Naive B cell (primary cell): ENCODE data around the gene GALNT15. TPM values are rescaled to one million over a fixed set of nuclear protein-coding genes. Genes with fewer than 3 reads are reported as not detected.

Source experiments
- ATAC-seq, 2 donors: fragments of 150-1000 bp; cut with Tn5 transposase; 2 replicates each; pipeline ENCODE4 v1.10.0; 2021; ENCODE audit warnings: low read depth in 2 of 2, mild to moderate bottlenecking in 2 of 2, moderate library complexity in 2 of 2
- DNase-seq: peaks from one replicate; pipeline ENCODE4 v3.0.0; 2022
- H3K27ac Mint-ChIP-seq, 6 donors: one replicate each; pipeline ENCODE4 v1.8.0; 2020 to 2022; ENCODE audit warnings: mild to moderate bottlenecking in 6 of 6, mixed read lengths in 6 of 6, moderate library complexity in 5 of 6, inconsistent platforms in 2 of 6
- H3K27me3 Mint-ChIP-seq, 3 donors: one replicate each; pipeline ENCODE4 v1.8.0; 2021 to 2022; ENCODE audit warnings: mixed read lengths in 3 of 3, mild to moderate bottlenecking in 1 of 3
- H3K36me3 Mint-ChIP-seq, 2 donors: one replicate each; pipeline ENCODE4 v1.8.0; 2020 to 2022; ENCODE audit warnings: mixed read lengths in 2 of 2, inconsistent platforms in 1 of 2, mild to moderate bottlenecking in 1 of 2
- H3K4me1 Mint-ChIP-seq, 3 donors: one replicate each; pipeline ENCODE4 v1.8.0; 2020 to 2022; ENCODE audit warnings: mixed read lengths in 3 of 3, inconsistent platforms in 1 of 3, mild to moderate bottlenecking in 1 of 3, moderate library complexity in 1 of 3
- H3K4me3 Mint-ChIP-seq, 8 donors: one replicate each; pipeline ENCODE4 v1.8.0; 2020 to 2022; ENCODE audit warnings: mild to moderate bottlenecking in 8 of 8, mixed read lengths in 8 of 8, moderate library complexity in 8 of 8, inconsistent platforms in 2 of 8
- H3K9me3 Mint-ChIP-seq, 7 donors: one replicate each; pipeline ENCODE4 v1.8.0; 2020 to 2022; ENCODE audit warnings: mixed read lengths in 7 of 7, mild to moderate bottlenecking in 5 of 7, inconsistent platforms in 2 of 7, moderate library complexity in 1 of 7
- polyA plus RNA-seq, 6 donors: library from polyadenylated mRNA; unstranded; fragments of 300-500 nt; fragmentation: Illumina TruSeq; gene quantifications; one replicate each; pipeline ENCODE4 v1.2.3, GENCODE V29; 2021; ENCODE audit warnings: low read depth in 6 of 6

GALNT15 gene
- polyA plus RNA-seq, 6 donors from 2014 or later, result not detected

DNA sequence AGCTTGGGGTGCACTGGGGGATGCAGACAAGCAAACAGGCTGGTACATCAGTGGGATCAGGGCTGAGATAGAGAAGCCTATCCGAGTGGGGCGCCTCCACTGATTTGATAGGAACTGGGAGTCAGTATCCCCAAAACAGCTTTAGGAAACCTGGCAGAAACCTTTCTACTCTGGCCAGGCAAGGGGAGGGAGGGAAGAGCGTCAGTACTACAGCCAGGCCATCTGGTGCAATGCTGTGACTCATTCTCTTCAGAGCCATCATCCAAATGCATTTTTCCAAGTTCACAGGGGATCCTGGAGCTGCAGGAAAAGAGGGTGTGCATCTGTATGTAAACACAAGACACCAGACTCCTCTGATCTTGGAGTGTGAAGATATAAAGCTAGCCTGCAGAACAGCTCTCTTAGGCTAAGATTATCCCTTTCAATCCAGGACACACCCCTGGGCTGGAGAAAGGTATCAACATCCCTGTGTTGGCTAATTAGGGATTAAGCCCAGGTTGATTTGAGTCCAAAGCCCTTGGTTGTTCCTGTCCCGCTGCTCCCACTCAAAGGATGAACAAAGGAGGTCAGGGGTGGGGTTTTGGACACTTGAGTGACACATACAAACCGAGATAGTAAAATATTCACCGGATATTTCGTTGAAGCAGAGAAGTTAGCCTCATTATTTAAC lies 9.3 kb downstream of the GALNT15 start:
- Mint-ChIP-seq H3K36me3 (no peaks in the 10 kb centered on the region), H3K27ac (no peak overlapping the region), H3K9me3 (peaks cover 0 to 2% (median 0%) of the 10 kb centered on the region in 7 donors), H3K4me1 (peaks cover 0 to 3% (median 2%) of the 10 kb centered on the region in 3 donors), H3K27me3 (peaks cover 0 to 12% (median 4%) of the 10 kb centered on the region in 3 donors), H3K4me3 (no peak overlapping the region)
- DNase-seq (no peak), ATAC-seq (no peak)

DNA sequence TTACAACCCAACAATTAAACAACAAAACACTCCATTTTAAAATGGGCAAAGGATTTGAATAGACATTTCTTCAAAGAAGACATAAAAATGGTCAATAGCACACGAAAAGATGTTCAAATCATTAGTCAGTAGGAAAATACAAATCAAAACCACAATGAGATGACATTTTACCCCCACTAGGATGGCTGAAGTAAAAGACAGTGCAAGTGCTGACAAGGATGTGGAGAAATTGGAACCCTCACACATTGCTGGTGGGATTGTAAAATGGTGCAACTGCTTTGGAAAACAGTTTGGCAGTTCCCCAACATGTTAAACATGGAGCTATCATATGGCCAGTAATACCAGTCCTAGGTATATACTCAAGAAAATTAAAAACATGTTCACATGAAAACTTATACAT lies 11.6 kb downstream of the GALNT15 start:
- H3K27ac Mint-ChIP-seq, result peak overlapping the region in 1 of 6 donors; percentile 4
- H3K9me3 Mint-ChIP-seq, result peaks cover 0 to 2% (median 0%) of the 10 kb centered on the region in 7 donors
- ATAC-seq (no peak), DNase-seq (no peak)
- H3K4me1 Mint-ChIP-seq, result no peaks in the 10 kb centered on the region
- H3K36me3 Mint-ChIP-seq, result no peaks in the 10 kb centered on the region
- H3K27me3 Mint-ChIP-seq, result peaks cover 0 to 7% (median 0%) of the 10 kb centered on the region in 3 donors
- no peak overlapping the region for H3K4me3 Mint-ChIP-seq

DNA sequence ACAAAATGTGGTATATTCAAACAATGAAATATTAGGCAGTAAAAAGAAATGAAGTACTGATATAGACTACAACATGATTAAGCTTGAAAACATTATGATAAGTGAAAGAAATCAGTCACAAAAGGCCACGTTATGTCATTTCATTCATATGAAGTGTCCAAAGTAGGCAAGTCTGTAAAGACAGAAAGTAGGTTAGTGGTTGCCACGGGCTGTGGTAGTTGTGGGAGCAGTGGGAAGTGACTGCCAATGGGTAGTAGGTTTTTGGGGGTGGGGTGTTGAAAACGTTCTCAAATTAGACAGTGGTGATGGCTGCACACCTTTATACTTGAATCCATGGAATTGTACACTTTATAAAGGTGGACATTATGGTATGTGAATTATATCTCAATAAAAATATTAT lies 12.1 kb downstream of the GALNT15 start:
- Mint-ChIP-seq H3K27me3 (peaks cover 0 to 7% (median 0%) of the 10 kb centered on the region in 3 donors), H3K4me1 (no peaks in the 10 kb centered on the region), H3K36me3 (no peaks in the 10 kb centered on the region), H3K9me3 (peaks cover 0 to 2% (median 0%) of the 10 kb centered on the region in 7 donors), H3K4me3 (no peak overlapping the region), H3K27ac (peak overlapping the region in 1 of 6 donors; percentile 4)
- ATAC-seq, result no peak
- no peak for DNase-seq

DNA sequence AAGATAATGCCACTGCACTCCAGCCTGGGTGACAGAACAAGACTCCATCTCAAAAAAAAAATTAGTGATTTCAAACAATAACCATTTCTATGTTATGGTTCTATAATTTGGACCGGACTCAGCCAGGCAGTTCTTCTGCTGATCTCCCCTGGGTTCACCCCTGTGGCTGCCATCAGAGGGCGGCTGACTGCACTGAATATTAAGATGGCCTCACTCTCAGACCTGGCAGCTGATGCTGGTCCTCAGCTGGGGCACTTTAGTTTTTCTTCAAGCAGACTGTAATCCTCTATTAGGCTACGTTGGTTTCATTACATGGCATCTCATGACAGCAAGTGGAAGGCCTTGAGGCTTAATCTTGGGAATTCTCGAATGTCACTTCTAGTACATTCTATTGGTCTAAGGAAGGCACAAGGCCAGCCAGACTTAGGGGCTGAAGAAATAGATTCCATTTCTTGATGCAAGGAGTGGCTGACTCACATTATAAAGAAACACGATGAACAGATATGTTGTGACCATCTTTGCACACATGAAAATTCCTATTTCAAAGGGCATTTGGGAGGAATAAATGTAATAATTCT lies 12.8 kb downstream of the GALNT15 start:
- peaks cover 0 to 2% (median 0%) of the 10 kb centered on the region in 7 donors for H3K9me3 Mint-ChIP-seq
- no peak overlapping the region for H3K27ac Mint-ChIP-seq
- H3K4me3 Mint-ChIP-seq, result no peak overlapping the region
- peaks cover 0 to 7% (median 0%) of the 10 kb centered on the region in 3 donors for H3K27me3 Mint-ChIP-seq
- ATAC-seq, result no peak
- no peaks in the 10 kb centered on the region for H3K4me1 Mint-ChIP-seq
- no peaks in the 10 kb centered on the region for H3K36me3 Mint-ChIP-seq
- no peak for DNase-seq

DNA sequence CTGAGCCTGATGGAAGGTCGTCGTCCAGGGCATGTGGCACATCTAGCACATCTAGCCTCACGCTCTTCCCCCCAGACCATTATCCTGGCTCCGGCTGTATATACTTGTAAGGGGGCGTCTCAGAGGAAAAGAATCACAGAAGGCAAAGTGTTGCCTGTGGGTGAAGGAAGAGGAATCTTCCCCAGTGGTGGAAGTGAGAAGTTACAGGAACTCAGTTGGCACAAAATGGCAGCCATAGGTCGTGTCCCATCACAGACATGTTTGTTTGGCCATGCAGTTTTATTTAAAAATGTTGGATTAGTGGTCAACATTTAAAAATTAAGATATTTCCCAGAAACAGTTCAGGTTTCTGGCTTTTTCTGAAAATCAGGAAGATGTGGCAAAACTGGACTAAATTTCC lies 13.6 kb downstream of the GALNT15 start:
- H3K4me1 Mint-ChIP-seq, result no peaks in the 10 kb centered on the region
- ATAC-seq (no peak), DNase-seq (no peak)
- peaks cover 0 to 7% (median 0%) of the 10 kb centered on the region in 3 donors for H3K27me3 Mint-ChIP-seq
- H3K36me3 Mint-ChIP-seq, result no peaks in the 10 kb centered on the region
- no peaks in the 10 kb centered on the region for H3K9me3 Mint-ChIP-seq
- H3K4me3 Mint-ChIP-seq, result no peak overlapping the region
- no peak overlapping the region for H3K27ac Mint-ChIP-seq

DNA sequence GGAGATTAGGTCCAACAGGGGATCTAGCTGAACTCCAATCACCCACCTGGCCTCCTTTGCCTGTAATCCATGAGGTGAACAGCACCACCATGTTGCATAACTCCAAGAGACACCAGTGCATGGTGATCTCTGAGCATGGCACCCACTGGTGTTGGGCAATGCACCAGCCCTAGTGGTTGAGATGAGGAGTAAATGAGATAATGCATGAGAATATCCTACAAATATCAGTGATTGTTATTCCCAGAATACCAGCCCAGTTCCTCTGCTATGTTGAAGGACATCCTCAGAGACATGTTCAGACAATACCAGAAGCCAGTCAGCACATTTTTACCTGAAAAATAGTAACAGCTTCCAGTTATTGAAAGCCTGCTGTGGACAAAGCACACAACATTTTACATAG lies 14.7 kb downstream of the GALNT15 start:
- DNase-seq, result no peak
- no peak for ATAC-seq
- H3K36me3 Mint-ChIP-seq, result peaks cover 0 to under 1% of the 10 kb centered on the region in 2 donors
- no peaks in the 10 kb centered on the region for H3K9me3 Mint-ChIP-seq
- H3K27me3 Mint-ChIP-seq, result peaks cover 0 to 7% (median 0%) of the 10 kb centered on the region in 3 donors
- H3K4me1 Mint-ChIP-seq, result no peaks in the 10 kb centered on the region
- no peak overlapping the region for H3K4me3 Mint-ChIP-seq
- no peak overlapping the region for H3K27ac Mint-ChIP-seq

DNA sequence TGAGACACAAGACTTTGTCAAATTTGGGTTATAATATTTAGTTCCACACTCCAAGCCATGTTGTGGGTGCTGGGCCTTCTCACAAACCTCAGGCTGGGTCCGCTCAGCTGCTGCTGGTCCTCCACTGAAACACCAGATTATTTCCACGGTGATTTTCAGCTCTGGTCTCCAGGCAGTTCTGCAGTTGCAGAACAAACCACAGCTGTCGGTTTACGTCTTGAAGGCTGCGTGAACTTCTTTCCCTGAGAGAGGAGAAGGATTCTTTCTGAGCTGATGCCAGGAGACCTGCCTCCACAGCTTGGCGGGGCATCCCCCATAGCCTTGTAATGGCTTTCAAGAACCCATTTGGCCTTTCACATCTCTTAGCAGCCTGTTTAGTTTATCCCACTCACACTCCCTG lies 16.2 kb downstream of the GALNT15 start:
- peaks cover 0 to 5% (median 0%) of the 10 kb centered on the region in 7 donors for H3K9me3 Mint-ChIP-seq
- no peaks in the 10 kb centered on the region for H3K4me1 Mint-ChIP-seq
- H3K27ac Mint-ChIP-seq, result no peak overlapping the region
- peaks cover 0 to 7% (median 0%) of the 10 kb centered on the region in 3 donors for H3K27me3 Mint-ChIP-seq
- DNase-seq (no peak), ATAC-seq (no peak)
- peaks cover 0 to 5% of the 10 kb centered on the region in 2 donors for H3K36me3 Mint-ChIP-seq
- no peak overlapping the region for H3K4me3 Mint-ChIP-seq

DNA sequence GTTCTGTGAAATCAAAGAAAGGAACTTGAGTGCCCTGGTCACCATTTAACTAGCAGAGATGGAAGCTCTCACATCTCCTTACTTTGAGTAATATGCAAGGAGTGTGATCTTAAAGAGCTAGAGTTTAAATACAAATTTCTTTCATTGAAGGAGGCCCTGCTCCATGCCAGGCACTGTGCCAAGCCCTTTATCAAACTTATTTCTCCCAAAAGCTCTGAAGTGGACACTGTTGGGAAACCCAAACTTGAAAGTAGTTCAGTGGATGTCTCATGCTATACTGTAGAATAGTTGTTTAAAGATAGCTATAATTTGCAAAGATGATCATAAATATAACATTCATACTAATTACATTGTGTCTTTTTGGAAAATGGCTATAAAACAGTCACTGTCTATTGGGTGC lies 17.1 kb downstream of the GALNT15 start:
- no peak for ATAC-seq
- no peak overlapping the region for H3K27ac Mint-ChIP-seq
- peaks cover 0 to 5% (median 0%) of the 10 kb centered on the region in 7 donors for H3K9me3 Mint-ChIP-seq

DNA sequence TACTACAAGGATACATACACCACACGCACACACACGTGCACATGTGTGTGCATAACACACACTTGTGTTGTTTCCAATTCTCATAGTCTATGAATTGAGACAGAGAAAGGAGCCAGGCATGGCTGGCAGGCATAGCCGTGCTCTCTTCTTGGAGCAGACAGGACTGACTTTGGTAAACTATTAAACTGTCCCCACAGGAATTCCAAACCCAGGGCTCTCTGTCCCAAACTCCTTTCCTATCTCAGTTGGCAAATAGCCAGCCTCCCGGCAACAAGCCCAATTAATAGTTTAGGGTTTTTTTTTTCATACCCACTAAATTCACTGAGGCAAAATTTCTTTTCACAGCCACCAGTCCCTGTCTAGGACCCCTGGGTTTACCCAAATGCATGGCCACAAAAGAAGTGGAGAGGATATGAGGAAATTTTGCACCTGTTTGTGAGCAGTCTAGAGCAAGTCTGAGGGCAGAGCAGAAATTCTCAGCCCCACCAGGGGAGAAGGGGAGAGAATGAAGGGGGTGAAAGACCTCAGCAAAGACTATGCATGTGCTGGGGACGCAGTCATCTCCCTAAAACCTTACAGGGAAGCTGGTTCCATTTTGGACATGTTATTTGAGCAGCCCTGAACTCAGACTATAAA lies 17.8 kb downstream of the GALNT15 start:
- Mint-ChIP-seq H3K27ac (no peak overlapping the region), H3K4me1 (no peaks in the 10 kb centered on the region), H3K4me3 (no peak overlapping the region), H3K27me3 (peaks cover 0 to 7% (median 0%) of the 10 kb centered on the region in 3 donors), H3K36me3 (peaks cover 0 to 5% of the 10 kb centered on the region in 2 donors), H3K9me3 (peaks cover 0 to 5% (median 0%) of the 10 kb centered on the region in 7 donors)
- DNase-seq (no peak), ATAC-seq (no peak)

More for the DNA sequence above, 17.1 kb downstream of the GALNT15 start:
- Mint-ChIP-seq H3K27me3 (peaks cover 0 to 7% (median 0%) of the 10 kb centered on the region in 3 donors), H3K36me3 (peaks cover 0 to 5% of the 10 kb centered on the region in 2 donors), H3K4me1 (no peaks in the 10 kb centered on the region), H3K4me3 (no peak overlapping the region)
- DNase-seq, result no peak

DNA sequence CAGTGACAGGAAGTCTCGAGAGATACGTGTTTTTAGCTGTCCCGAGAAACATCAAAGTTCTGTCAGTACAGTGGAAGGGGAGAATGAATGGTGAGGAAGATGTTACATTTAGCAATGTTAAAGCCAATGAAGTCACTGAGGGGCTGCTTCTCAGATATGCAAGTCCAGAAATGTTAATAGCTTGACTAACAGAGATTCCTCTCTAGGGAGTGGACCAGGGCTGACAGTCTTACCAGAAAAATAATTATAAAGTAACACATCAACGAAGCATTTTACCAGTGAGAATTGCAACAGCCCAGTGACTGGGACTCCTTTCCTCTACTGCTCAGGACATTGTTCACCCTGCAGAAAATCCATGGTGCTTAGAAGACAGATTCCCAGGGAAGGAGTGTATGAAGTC lies 23.9 kb downstream of the GALNT15 start:
- Mint-ChIP-seq H3K36me3 (peaks cover 0 to 5% of the 10 kb centered on the region in 2 donors), H3K4me1 (no peaks in the 10 kb centered on the region), H3K9me3 (peaks cover 0 to 7% (median 0%) of the 10 kb centered on the region in 7 donors), H3K27me3 (peaks cover under 1 to 9% (median 6%) of the 10 kb centered on the region in 3 donors), H3K4me3 (no peak overlapping the region), H3K27ac (no peak overlapping the region)
- no peak for ATAC-seq
- no peak for DNase-seq

DNA sequence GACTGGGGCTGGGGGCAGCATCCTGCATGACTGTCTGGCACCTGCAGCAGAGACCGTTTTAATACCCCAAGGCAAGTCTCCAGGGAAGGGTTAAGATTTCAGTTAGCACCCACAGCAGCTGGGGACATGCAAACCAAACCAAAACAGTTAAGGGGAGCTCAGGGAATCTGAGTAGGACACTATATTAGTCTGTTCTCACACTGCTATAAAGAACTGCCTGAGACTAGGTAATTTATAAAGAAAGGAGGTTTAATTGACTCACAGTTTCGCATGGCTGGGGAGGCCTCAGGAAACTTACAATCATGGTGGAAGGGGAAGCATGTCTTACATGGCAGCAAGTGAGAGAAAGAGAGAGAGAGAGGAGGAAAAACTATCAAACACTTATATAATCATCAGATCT lies 25.3 kb downstream of the GALNT15 start:
- Mint-ChIP-seq H3K36me3 (no peaks in the 10 kb centered on the region), H3K9me3 (peaks cover 0 to 6% (median 0%) of the 10 kb centered on the region in 7 donors), H3K27me3 (peaks cover 10 to 17% (median 10%) of the 10 kb centered on the region in 3 donors), H3K27ac (no peak overlapping the region), H3K4me1 (no peaks in the 10 kb centered on the region), H3K4me3 (no peak overlapping the region)
- DNase-seq, result no peak
- no peak for ATAC-seq

DNA sequence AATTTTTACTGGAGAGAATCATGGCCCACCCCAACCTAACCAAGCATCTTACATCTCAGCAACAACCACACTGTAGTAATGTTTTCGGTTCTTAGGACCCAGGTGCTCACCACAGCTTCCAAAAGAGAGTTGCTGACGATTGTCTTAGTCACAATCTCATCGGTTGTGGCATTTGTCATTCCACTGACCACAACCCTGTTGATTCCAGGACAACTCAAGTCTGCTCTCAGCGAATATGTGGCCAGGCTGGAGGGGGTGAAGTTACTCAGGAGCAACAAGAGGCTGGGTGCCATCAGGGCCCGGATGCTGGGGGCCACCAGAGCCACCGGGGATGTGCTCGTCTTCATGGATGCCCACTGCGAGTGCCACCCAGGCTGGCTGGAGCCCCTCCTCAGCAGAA lies 25.9 kb downstream of the GALNT15 start:
- no peak overlapping the region for H3K27ac Mint-ChIP-seq
- no peak for ATAC-seq
- no peaks in the 10 kb centered on the region for H3K4me1 Mint-ChIP-seq
- H3K36me3 Mint-ChIP-seq, result no peaks in the 10 kb centered on the region
- H3K9me3 Mint-ChIP-seq, result peaks cover 0 to 6% (median 0%) of the 10 kb centered on the region in 7 donors
- H3K4me3 Mint-ChIP-seq, result no peak overlapping the region
- no peak for DNase-seq
- peaks cover 10 to 19% (median 11%) of the 10 kb centered on the region in 3 donors for H3K27me3 Mint-ChIP-seq

DNA sequence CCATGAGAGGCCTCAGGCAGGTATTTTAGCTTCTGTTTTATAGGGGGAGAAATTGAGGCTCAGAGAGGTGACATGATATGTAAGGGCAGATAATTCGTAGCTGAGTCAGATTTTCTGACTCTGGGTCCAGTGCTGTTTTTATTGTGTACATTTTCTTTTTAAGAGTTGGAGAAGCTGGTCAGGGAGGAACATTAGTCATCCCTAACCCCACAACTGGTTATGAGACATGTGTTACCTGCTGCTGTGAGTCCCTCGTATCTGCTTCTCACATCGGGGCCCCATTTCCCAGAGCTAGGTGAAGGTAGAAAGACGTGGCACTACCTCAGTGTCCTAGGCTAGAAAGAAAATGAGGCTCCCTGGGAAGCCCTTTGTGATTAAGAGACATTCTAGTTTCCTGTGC lies 28.6 kb downstream of the GALNT15 start:
- peaks cover 10 to 19% (median 11%) of the 10 kb centered on the region in 3 donors for H3K27me3 Mint-ChIP-seq
- no peak for DNase-seq
- no peak for ATAC-seq
- peaks cover 0 to 6% (median 0%) of the 10 kb centered on the region in 7 donors for H3K9me3 Mint-ChIP-seq
- no peak overlapping the region for H3K4me3 Mint-ChIP-seq
- no peaks in the 10 kb centered on the region for H3K36me3 Mint-ChIP-seq
- H3K4me1 Mint-ChIP-seq, result no peaks in the 10 kb centered on the region
- no peak overlapping the region for H3K27ac Mint-ChIP-seq
